Stimulated activated CD8-positive, alpha-beta memory T cell treated with anti-CD3 and anti-CD28 coated beads, Interleukin-2, amount 100 ng/mL, for 1 hour (primary cell): Measurements from ENCODE around the gene ZMYND11.
"Not testable (repeated sequence)": the region's sequence is repeated elsewhere in the genome, so short reads cannot be mapped to it uniquely, and the experiment has no call there.

Experiments
- DNase-seq, 2 donors: peaks; one replicate each; pipeline ENCODE4 v3.0.0-alpha.2; 2020; ENCODE audit warnings: low read depth in 2 of 2

Gene ZMYND11

DNA sequence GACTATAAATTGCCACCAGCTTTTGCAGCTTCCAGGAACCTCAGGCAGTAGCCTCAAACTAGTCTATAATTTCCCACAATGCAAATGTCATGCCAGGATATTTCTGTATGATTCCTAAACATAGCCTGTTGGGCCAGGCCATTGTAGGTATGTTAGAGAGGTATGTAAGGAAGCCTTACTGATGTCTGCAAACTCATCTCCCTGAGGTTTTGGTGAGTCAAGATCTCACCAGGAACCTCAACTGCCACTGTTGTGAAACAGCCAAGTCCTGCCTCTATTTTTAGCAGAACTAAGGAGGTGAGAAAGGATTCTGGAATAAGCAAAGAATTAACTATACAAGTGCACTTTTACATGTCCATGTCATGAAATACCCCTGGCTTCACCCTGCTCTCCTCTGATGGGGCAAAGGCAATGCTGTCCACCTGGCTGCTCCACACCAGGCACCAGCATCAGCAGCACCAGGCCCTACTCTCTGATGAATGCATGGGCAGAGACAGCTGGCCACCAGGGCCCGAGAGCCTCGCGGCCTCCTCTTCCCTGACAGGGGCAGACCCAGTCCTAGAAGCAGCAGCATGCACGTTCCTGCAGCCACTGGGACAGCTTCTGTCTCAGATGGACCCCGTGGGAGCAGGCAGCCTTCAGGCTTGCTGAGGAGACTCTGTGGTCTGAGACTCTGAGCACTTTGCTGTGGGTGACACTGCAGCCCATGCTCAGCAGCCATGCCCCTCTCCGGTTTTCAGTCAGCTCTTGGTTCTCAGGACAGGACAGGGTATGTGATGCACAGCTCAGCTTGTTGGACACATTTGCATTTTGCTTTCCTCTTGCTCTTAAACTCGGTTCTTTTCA is 147.3 kb downstream of the ZMYND11 start:
- DNase-seq: no peak

GRCh38 chr10:283140-283479 is 147.9 kb downstream of the ZMYND11 start:
- DNase-seq: no peak

GRCh38 chr10:283916-284356 is 148.7 kb downstream of the ZMYND11 start:
- no peak for DNase-seq

GRCh38 chr10:285216-285615 is 150.0 kb downstream of the ZMYND11 start:
- DNase-seq: no peak

DNA sequence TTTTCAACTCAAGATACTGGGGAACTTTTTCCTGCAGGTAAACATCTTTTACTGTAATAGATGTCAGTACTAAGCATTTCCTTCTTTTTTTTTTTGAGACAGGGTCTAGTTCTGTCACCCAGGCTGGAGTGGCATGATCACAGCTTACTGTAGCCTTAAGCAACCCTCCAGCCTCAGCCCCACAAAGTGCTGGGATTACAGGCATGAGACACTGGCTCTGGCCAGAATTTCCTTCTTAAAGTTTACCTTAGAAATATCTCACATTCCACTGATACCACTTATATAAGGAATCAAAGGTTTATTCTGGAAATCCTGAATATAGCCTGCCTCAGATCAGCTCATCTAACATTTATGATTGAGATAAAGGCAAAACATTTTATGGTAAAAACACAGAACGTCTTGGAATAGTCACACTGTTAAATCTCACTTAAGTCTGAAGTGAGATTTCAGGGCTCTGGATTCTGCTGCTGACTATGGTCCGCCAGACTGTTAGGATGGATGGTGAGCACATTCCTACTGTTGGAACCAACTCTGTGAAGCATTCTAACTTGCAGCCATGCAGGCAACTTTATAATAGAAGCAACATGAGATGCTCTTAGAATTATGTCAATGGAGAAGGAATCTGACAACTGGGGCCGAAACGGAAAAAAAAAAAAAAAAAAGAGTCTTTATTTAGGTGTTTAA is 151.9 kb downstream of the ZMYND11 start:
- DNase-seq: no peak

DNA sequence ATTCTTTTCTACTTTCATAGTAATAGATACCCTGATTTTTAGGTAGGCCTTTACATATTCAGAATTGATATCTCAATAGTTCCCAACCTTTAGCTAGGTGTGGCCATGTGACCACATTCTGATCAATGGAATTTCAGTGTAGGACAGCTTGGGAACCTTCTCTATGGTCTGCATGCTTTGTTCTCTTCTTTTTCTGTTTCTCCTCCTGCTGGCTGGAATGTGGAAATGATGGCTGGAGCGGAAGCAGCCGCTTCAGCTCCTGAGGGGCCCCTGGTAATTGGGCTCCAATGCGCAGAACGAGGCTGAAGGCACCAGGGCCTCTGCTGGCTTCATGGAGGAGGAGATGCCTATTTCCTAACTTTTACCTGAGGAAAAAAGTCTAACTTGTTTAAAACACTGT is 152.6 kb downstream of the ZMYND11 start:
- DNase-seq: no peak

DNA sequence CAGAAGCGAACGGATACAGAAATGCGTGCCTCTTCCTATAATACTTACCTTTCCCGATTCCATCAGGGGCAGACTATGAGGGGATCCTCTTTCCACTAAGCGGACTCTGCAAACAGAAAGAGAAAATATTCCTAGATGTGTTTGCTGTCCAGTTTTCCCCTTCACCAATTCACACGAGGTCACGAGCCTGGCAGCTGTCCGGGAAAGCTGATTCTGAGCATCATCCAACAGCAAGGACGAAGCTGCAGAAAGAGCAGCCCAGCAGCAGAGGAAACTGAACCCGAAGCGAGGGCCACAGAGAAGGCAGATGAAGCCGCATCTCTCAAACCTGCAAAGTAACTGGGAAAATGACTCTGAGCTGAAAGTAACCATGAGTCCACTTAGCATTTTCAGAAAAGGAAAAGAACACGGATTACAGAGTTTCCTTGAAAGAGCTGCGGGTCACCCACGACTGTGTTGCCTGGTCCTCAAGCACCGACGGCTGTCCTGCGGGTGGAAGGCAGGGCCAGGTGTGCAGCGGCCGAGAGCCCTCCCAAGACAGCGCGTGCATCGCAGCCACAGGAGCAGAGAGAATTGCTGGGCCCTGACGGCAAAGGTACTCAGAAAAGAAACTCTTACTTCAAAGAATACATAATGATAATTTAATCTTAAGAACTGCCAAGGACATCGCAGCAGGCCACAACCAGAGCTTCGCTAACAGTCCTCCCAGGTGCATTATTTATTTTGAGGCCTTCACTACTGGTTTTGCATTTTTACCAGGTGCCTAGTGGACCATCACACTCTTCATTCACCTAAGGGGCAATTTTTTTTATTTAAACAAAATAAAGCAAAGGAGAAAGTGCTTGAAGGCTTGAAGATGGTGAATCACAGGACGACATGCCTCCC is 153.3 kb downstream of the ZMYND11 start:
- no peak for DNase-seq

DNA sequence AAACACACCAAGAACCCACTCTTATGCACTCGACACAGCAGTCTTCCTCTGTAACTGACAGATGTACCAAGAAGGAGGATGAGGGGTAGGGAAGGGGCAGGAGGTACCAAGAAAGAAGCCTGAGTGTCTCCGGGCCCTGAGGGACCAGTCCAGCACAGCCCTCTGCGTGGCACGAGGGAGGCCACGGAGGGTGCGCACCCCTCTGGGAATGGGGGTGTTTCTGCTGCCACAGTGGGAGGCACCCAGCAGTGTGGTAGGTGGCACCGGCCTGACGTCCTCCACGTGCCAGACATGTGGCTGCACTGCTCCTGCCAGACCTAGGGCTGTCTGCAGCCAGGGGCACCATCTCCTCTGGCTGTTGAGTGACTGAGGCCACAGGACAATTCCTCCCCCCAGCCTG is 154.3 kb downstream of the ZMYND11 start:
- no peak for DNase-seq

- DNase-seq: no peak
Measured at GRCh38 chr10:290026-290725, 154.9 kb downstream of the ZMYND11 start.

- DNase-seq: no peak
Measured at GRCh38 chr10:293636-294035, 158.4 kb downstream of the ZMYND11 start.

- DNase-seq: no peak
Measured at GRCh38 chr10:297567-297966, 162.3 kb downstream of the ZMYND11 start.

DNA sequence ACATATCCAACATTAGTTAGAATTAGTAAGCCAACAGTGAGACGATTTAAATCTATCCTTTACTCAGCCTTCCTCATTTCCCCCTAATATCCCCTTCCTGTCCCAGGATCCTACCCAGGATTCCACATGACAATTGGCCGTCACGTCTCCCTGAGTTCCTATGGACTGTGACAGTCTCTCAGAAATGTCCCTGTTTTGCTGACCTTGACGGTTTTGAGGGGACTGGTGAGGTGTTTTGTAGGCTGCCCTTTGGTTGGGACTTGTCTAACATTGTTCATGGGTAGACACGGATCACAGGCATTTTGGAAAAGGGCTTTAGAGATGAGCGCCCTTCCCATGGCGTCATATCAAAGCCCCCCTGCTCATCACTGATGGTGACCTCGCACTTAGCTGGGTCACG is 162.8 kb downstream of the ZMYND11 start:
- no peak for DNase-seq

DNA sequence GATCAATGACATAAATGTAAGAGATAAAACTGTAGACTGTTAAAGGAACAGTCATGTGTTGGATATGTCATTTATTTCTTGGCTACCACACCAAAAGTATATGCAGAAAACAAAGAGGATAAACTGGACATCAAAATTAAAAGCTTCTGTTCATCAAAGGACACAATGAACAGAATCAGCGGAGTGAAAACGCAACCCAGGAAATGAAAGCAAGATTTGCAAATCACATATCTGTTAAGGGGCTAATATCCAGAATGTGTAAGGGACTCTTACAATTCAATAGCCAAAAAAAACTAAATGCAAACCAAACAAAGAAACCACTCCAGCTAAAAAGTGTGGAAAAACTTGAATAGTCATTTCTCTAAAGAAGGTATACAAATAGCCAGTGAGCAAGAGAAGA is 164.3 kb downstream of the ZMYND11 start:
- no peak for DNase-seq

DNA sequence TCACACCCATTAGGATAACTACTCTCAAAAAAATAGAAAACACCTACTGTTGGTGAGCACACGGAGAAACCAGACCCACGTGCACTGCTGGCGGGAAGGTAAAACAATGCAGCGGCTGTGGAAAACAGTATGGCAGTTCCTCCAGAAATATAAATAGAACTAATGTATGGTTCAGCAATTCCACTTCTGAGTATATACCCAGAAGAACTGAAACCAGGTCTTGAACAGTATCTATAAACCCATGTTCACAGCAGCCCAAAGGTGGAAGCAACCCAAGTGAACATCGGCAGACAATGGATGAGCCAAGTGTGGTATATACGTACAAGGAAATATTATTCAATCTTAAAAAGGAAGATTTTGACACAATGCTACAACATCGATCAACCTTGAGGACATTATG is 164.7 kb downstream of the ZMYND11 start:
- DNase-seq: no peak

- DNase-seq: not testable (repeated sequence)
Measured at GRCh38 chr10:300580-300979, 165.3 kb downstream of the ZMYND11 start.

DNA sequence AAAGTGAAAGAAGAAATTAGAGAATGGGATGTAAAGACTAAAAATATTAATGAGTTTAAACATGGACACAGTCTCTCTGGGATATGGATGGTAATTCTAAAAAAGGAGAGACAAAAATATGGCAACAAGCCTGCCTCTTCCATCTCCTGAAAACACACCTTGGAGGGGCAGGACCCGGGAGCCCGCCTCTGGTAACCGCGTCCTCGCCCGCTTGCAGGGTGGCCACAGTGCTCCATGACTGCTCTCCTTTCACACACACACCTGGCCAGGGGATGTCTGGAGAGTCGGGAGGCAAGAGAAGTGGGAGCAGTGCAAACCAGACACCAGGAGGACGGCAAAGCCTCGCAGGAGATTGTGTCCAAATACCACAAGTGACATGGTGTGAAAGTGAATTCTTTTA is 166.3 kb downstream of the ZMYND11 start:
- no peak for DNase-seq
